Measurements from ENCODE around the gene KIAA1191.
A peak's percentile ranks its signal among the peaks of the same experiment; 100 is the strongest.

The KIAA1191 gene

DNA sequence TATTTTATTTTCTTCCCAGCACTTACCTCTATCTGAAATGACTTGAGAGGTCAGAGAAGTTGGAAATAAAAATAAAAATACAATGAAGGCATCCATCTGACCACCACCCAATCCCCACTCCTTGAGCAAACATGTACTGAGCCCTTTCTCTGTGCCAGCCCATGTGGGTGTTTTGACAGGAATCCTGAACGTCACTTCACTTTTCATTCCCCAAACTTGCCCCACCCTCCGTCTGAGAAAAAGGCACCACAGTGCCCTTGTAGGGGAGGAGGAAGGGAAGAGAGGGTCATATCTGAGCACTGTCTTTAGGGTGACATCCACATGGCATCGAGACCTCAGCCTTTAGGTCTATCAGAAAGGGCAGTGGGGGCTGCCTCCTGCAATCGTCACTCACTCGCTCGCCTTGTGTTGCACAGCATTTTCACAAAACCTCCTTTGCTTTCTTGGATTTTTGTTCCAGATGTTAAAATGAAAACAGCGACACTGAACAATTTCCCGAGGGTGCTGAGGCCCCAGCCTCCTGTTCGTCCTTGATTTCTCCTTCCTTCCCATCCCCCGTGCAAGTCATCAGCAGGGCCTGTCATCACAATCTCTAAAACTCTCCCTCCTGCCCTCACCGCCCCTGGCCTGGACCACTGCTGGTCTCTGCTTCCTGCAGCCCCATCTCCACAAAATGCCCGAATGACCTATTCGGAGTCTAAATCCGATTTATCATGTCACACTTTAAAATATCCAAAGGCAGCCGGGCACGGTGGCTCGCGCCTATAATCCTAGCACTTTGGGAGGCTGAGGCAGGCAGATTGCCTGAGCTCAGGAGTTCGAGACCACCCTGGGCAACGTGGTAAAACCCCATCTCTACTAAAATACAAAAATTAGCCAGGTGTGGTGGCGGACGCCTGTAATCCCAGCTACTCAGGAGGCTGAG, 40.0 kb upstream of the KIAA1191 start:
- Histone ChIP-seq H2BK5ac (ENCODE audit: low read depth, low read length, poor library complexity) (no peak overlapping the region), H3K4ac (ENCODE audit: low read depth, low read length) (no peak overlapping the region), H2AFZ (ENCODE audit: insufficient read depth, low read length, poor library complexity) (no peak overlapping the region), H3K27ac (ENCODE audit: low read depth, low read length) (no peak overlapping the region), H2BK120ac (ENCODE audit: insufficient read depth, low read length, poor library complexity) (no peak overlapping the region), H3K14ac (ENCODE audit: low read length) (no peak overlapping the region), H3K9ac (ENCODE audit: low read length) (no peak overlapping the region), H3K79me1 (ENCODE audit: low read length) (peaks cover 1% of the 10 kb centered on the region), H4K12ac (ENCODE audit: low read depth, low read length) (no peak overlapping the region), H2BK12ac (ENCODE audit: low read length) (no peak overlapping the region), H3K4me3 (ENCODE audit: low read depth, low read length) (no peak overlapping the region), H3K9me3 (ENCODE audit: insufficient read depth, low read depth, low read length) (peaks cover 4% of the 10 kb centered on the region), H3K4me2 (ENCODE audit: low read length) (no peak overlapping the region), H4K8ac (ENCODE audit: low read depth, low read length) (no peak overlapping the region), H3K27me3 (ENCODE audit: insufficient read depth, low read length) (no peaks in the 10 kb centered on the region), H4K91ac (ENCODE audit: low read depth, low read length) (no peak overlapping the region), H3K36me3 (ENCODE audit: control insufficient read depth in 1 of 2, insufficient read depth in 2 of 2, low read length in 2 of 2) (peaks cover 45 to 47% of the 10 kb centered on the region in 2 experiments), H3K23ac (ENCODE audit: low read length) (no peak overlapping the region), H3K79me2 (ENCODE audit: control insufficient read depth, insufficient read depth, low read length, poor library complexity) (no peaks in the 10 kb centered on the region), H3K18ac (ENCODE audit: low read length) (no peak overlapping the region), H3K4me1 (ENCODE audit: control insufficient read depth in 1 of 2, insufficient read depth in 2 of 2, low read length in 2 of 2) (peaks cover 5 to 8% of the 10 kb centered on the region in 2 experiments), H2AK5ac (ENCODE audit: low read length) (no peak overlapping the region)
- no CpG with 5 or more reads among the region's 22 CpGs for WGBS (ENCODE audit: extremely low coverage, insufficient coverage, insufficient read length)
- no peak for DNase-seq

- H2AFZ ChIP-seq (ENCODE audit: insufficient read depth, low read length, poor library complexity), result no peak overlapping the region
- no peaks in the 10 kb centered on the region for H3K27me3 ChIP-seq (ENCODE audit: insufficient read depth, low read length)
- H2BK120ac ChIP-seq (ENCODE audit: insufficient read depth, low read length, poor library complexity), result no peak overlapping the region
- H3K4me1 ChIP-seq (ENCODE audit: control insufficient read depth in 1 of 2, insufficient read depth in 2 of 2, low read length in 2 of 2), result peaks cover 5 to 11% of the 10 kb centered on the region in 2 experiments
- H3K36me3 ChIP-seq (ENCODE audit: control insufficient read depth in 1 of 2, insufficient read depth in 2 of 2, low read length in 2 of 2), result peaks cover 39 to 40% of the 10 kb centered on the region in 2 experiments
- no peak overlapping the region for H3K23ac ChIP-seq (ENCODE audit: low read length)
- no peak overlapping the region for H3K4ac ChIP-seq (ENCODE audit: low read depth, low read length)
- no peak overlapping the region for H4K91ac ChIP-seq (ENCODE audit: low read depth, low read length)
- H2AK5ac ChIP-seq (ENCODE audit: low read length), result no peak overlapping the region
- no peaks in the 10 kb centered on the region for H3K9me3 ChIP-seq (ENCODE audit: insufficient read depth, low read depth, low read length)
- H3K4me2 ChIP-seq (ENCODE audit: low read length), result no peak overlapping the region
- no peak overlapping the region for H2BK12ac ChIP-seq (ENCODE audit: low read length)
- H4K12ac ChIP-seq (ENCODE audit: low read depth, low read length), result peak overlapping the region; percentile 49
- H3K27ac ChIP-seq (ENCODE audit: low read depth, low read length), result no peak overlapping the region
- no peak overlapping the region for H2BK5ac ChIP-seq (ENCODE audit: low read depth, low read length, poor library complexity)
- H3K79me1 ChIP-seq (ENCODE audit: low read length), result peaks cover 2% of the 10 kb centered on the region
- no peak for DNase-seq
- H4K8ac ChIP-seq (ENCODE audit: low read depth, low read length), result no peak overlapping the region
- no peaks in the 10 kb centered on the region for H3K79me2 ChIP-seq (ENCODE audit: control insufficient read depth, insufficient read depth, low read length, poor library complexity)
- no peak overlapping the region for H3K18ac ChIP-seq (ENCODE audit: low read length)
- no peak overlapping the region for H3K14ac ChIP-seq (ENCODE audit: low read length)
- no peak overlapping the region for H3K9ac ChIP-seq (ENCODE audit: low read length)
- no peak overlapping the region for H3K4me3 ChIP-seq (ENCODE audit: low read depth, low read length)
- WGBS (ENCODE audit: extremely low coverage, insufficient coverage, insufficient read length), result no CpG with 5 or more reads among the region's 17 CpGs
These were observed 39.0 kb upstream of the KIAA1191 start for GRCh38 chr5:176400382-176401156.

- no peak overlapping the region for H3K4me2 ChIP-seq (ENCODE audit: low read length)
- no peak overlapping the region for H3K4ac ChIP-seq (ENCODE audit: low read depth, low read length)
- H3K79me2 ChIP-seq (ENCODE audit: control insufficient read depth, insufficient read depth, low read length, poor library complexity), result no peaks in the 10 kb centered on the region
- no peak overlapping the region for H3K4me3 ChIP-seq (ENCODE audit: low read depth, low read length)
- no peak overlapping the region for H3K23ac ChIP-seq (ENCODE audit: low read length)
- H2BK12ac ChIP-seq (ENCODE audit: low read length), result no peak overlapping the region
- no peak overlapping the region for H4K91ac ChIP-seq (ENCODE audit: low read depth, low read length)
- H3K27me3 ChIP-seq (ENCODE audit: insufficient read depth, low read length), result no peaks in the 10 kb centered on the region
- H3K27ac ChIP-seq (ENCODE audit: low read depth, low read length), result no peak overlapping the region
- no peaks in the 10 kb centered on the region for H3K9me3 ChIP-seq (ENCODE audit: insufficient read depth, low read depth, low read length)
- H2BK120ac ChIP-seq (ENCODE audit: insufficient read depth, low read length, poor library complexity), result no peak overlapping the region
- no peak overlapping the region for H2AK5ac ChIP-seq (ENCODE audit: low read length)
- no peak overlapping the region for H2BK5ac ChIP-seq (ENCODE audit: low read depth, low read length, poor library complexity)
- peaks cover 5 to 11% of the 10 kb centered on the region in 2 experiments for H3K4me1 ChIP-seq (ENCODE audit: control insufficient read depth in 1 of 2, insufficient read depth in 2 of 2, low read length in 2 of 2)
- no peak for DNase-seq
- no peak overlapping the region for H4K8ac ChIP-seq (ENCODE audit: low read depth, low read length)
- H3K79me1 ChIP-seq (ENCODE audit: low read length), result peaks cover 2% of the 10 kb centered on the region
- no peak overlapping the region for H2AFZ ChIP-seq (ENCODE audit: insufficient read depth, low read length, poor library complexity)
- no peak overlapping the region for H3K18ac ChIP-seq (ENCODE audit: low read length)
- H3K14ac ChIP-seq (ENCODE audit: low read length), result no peak overlapping the region
- no peak overlapping the region for H3K9ac ChIP-seq (ENCODE audit: low read length)
- H4K12ac ChIP-seq (ENCODE audit: low read depth, low read length), result no peak overlapping the region
- WGBS (ENCODE audit: extremely low coverage, insufficient coverage, insufficient read length), result no CpG with 5 or more reads among the region's 18 CpGs
- peaks cover 40 to 48% of the 10 kb centered on the region in 2 experiments for H3K36me3 ChIP-seq (ENCODE audit: control insufficient read depth in 1 of 2, insufficient read depth in 2 of 2, low read length in 2 of 2)
These were observed 36.3 kb upstream of the KIAA1191 start for GRCh38 chr5:176397736-176398420.

- Histone ChIP-seq H3K18ac (ENCODE audit: low read length) (peak overlapping the region; percentile 51), H3K79me2 (ENCODE audit: control insufficient read depth, insufficient read depth, low read length, poor library complexity) (no peaks in the 10 kb centered on the region), H3K4me3 (ENCODE audit: low read depth, low read length) (no peak overlapping the region), H4K91ac (ENCODE audit: low read depth, low read length) (peak overlapping the region; percentile 50), H3K4me1 (ENCODE audit: control insufficient read depth in 1 of 2, insufficient read depth in 2 of 2, low read length in 2 of 2) (peaks cover 5 to 11% of the 10 kb centered on the region in 2 experiments), H3K14ac (ENCODE audit: low read length) (no peak overlapping the region), H3K79me1 (ENCODE audit: low read length) (peaks cover 2% of the 10 kb centered on the region), H2BK120ac (ENCODE audit: insufficient read depth, low read length, poor library complexity) (no peak overlapping the region), H4K8ac (ENCODE audit: low read depth, low read length) (peak overlapping the region; percentile 59), H3K36me3 (ENCODE audit: control insufficient read depth in 1 of 2, insufficient read depth in 2 of 2, low read length in 2 of 2) (peaks cover 46 to 59% of the 10 kb centered on the region in 2 experiments), H2AFZ (ENCODE audit: insufficient read depth, low read length, poor library complexity) (no peak overlapping the region), H3K4ac (ENCODE audit: low read depth, low read length) (no peak overlapping the region), H3K9me3 (ENCODE audit: insufficient read depth, low read depth, low read length) (no peaks in the 10 kb centered on the region), H3K23ac (ENCODE audit: low read length) (no peak overlapping the region), H3K4me2 (ENCODE audit: low read length) (no peak overlapping the region), H2AK5ac (ENCODE audit: low read length) (no peak overlapping the region), H3K27ac (ENCODE audit: low read depth, low read length) (peak overlapping the region; percentile 28), H3K27me3 (ENCODE audit: insufficient read depth, low read length) (no peaks in the 10 kb centered on the region), H4K12ac (ENCODE audit: low read depth, low read length) (no peak overlapping the region), H3K9ac (ENCODE audit: low read length) (no peak overlapping the region), H2BK5ac (ENCODE audit: low read depth, low read length, poor library complexity) (no peak overlapping the region), H2BK12ac (ENCODE audit: low read length) (peak overlapping the region; percentile 26)
- no CpG with 5 or more reads among the region's 6 CpGs for WGBS (ENCODE audit: extremely low coverage, insufficient coverage, insufficient read length)
- no peak for DNase-seq
These were observed 34.8 kb upstream of the KIAA1191 start for GRCh38 chr5:176396330-176396729.

Data from trophoblast cell (in vitro differentiated cells and primary cell).